Measurements from ENCODE around the gene PDE6B.
A peak's percentile ranks its signal among the peaks of the same experiment; 100 is the strongest.

The PDE6B gene

DNA sequence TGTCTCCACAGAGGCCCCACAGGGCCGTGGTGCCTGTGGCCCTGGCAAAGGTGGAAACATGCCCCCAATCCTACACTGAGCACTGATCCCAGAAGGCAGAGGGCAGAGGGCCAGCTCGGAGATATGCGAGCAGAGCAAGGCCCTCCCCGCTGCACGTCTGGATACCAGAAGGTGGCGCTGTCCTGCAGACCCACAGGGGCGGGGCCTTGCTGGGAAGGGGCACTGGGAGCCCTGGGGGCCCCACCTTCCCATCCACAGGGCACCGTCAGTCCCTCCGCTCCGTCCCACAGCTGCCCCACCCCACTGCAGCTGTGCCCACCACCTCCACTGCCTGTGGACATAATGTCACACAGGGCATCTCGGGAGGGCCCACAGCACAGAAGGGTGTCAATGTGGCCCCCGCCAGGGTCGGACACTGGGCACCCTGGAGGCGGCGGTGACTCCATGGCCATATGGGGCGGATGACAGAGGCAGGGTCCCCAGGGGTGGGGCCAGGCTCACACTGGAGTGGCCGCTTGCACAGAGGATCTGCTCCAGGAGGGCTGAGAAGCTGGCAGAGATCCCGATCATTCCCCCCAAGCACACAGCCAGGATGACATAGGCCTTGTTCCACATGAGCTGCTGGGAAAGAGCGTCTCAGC lies 58.7 kb downstream of the PDE6B start:
- peak overlapping the region; percentile 44 for H3K4me2 ChIP-seq
- H3K36me3 ChIP-seq, result no peaks in the 10 kb centered on the region
- H4K20me1 ChIP-seq, result no peaks in the 10 kb centered on the region
- no peak overlapping the region for H3K4me3 ChIP-seq
- no peak overlapping the region for H3K9ac ChIP-seq
- TF ChIP-seq Cebpa-rat (IDR thresholded peaks at IDR 0.05), result no peak
- peak overlapping the region; percentile 39; the same call in 1 of the 2 replicates for H3K27ac ChIP-seq
- no peaks in the 10 kb centered on the region for H3K9me3 ChIP-seq
- no peaks in the 10 kb centered on the region for H3K27me3 ChIP-seq
- H3K4me1 ChIP-seq, result peaks cover 33% of the 10 kb centered on the region

DNA sequence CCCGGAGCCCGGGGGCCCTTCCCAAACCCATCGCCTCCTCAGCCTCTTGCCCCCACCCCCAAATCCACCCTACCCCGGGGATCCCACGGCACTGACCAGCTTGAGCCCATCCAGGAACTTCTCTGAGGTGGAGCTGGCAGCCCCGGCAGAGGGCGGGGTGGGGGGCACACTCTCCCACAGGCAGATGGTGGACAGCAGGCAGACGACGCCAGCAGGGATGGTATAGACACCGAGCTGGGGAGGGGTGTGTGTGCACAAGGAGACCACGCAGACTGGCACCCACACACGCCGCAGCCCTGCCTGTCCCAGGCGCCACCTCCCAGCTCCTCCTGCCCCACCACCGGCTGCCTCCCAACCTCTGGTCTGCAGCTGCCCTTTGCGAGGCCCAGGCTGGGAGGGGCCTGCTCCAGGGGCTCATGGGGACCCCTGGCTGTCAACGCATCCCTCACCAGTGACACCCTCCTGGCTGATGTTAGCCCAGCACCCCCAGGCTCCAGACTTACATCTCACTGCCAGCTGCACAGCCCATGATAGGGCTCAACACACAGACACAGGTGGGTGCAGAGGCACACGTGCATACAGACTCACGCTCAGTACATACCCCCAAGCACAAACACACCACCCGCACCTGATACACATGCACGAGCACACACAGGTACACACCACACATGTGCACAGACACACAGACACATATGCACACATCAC lies 59.4 kb downstream of the PDE6B start:
- Histone ChIP-seq H3K4me2 (no peak overlapping the region), H3K27ac (no peak overlapping the region), H3K4me3 (no peak overlapping the region), H3K9ac (no peak overlapping the region), H3K27me3 (no peaks in the 10 kb centered on the region), H3K4me1 (peaks cover 39% of the 10 kb centered on the region), H3K9me3 (no peaks in the 10 kb centered on the region), H3K36me3 (no peaks in the 10 kb centered on the region), H4K20me1 (no peaks in the 10 kb centered on the region)
- TF ChIP-seq Cebpa-rat (IDR thresholded peaks at IDR 0.05), result no peak

DNA sequence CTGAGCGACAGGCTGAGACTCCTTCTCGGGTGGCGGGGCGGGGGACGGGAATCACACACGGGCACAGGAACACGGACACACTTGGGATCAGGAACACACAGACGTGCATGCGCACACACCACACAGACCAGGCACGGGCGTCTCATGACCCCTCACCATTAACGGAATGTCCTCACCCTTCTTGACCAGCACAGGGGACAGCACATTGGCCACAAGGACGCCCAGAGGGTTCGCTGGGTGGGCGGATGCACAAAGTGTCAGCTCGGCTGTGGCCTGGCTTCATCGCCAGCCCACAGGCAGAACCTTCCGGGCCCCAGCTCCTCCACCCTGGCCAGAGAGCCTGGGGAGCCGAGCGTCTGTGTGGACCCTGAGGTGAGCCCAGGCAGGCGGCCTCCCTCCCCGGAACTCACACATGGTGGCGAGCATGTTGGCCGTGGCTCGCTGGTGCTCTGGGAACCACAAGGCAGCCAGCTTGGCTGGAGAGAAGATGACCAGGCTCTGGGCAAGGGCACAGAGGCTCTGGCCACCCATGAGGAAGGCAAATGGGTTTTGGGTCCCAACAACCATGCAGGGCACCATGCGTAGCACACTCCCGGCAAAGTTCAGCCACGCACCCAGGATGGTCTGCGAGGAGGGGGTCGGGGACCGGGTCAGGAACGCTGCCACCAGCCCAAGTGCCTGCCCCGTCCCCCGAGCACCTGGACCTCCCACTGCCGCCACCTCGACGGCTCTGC lies 60.5 kb downstream of the PDE6B start:
- Histone ChIP-seq H3K9ac (no peak overlapping the region), H3K27ac (no peak overlapping the region), H3K4me2 (no peak overlapping the region), H3K4me1 (peaks cover 32% of the 10 kb centered on the region), H3K9me3 (no peaks in the 10 kb centered on the region), H3K27me3 (no peaks in the 10 kb centered on the region), H3K36me3 (no peaks in the 10 kb centered on the region), H3K4me3 (no peak overlapping the region), H4K20me1 (no peaks in the 10 kb centered on the region)
- TF ChIP-seq Cebpa-rat (IDR thresholded peaks at IDR 0.05), result no peak

DNA sequence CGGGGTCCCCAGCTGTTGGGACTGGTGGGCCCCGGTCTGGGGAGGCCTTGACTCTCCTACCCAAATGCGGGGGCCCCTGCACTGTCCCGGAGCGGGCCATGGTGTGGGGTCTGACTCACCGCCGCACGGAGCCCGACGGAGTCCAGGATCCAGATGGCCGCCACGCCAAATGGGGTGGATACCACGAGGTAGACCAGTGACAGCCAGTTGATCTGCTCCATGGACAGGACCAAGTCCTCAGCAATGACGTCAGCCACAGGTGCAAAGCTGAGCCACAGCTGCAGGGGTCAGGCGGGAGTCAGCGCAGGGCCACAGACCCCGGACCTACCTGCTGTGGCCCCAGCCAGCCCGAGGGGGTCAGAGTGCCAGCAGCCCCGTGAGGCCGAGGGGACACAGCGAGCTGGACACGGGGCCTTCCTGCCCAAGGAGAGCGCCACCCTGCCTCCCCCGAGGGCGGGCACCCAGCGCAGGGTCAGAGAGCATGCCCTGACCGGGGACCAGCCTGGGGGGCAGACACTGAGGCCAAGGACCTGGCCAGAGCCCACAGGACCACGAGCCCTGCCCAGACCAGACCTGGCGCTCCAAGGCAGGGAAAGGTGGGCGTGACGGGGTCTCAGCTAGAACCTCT lies 61.2 kb downstream of the PDE6B start:
- H3K4me1 ChIP-seq, result peaks cover 28% of the 10 kb centered on the region

DNA sequence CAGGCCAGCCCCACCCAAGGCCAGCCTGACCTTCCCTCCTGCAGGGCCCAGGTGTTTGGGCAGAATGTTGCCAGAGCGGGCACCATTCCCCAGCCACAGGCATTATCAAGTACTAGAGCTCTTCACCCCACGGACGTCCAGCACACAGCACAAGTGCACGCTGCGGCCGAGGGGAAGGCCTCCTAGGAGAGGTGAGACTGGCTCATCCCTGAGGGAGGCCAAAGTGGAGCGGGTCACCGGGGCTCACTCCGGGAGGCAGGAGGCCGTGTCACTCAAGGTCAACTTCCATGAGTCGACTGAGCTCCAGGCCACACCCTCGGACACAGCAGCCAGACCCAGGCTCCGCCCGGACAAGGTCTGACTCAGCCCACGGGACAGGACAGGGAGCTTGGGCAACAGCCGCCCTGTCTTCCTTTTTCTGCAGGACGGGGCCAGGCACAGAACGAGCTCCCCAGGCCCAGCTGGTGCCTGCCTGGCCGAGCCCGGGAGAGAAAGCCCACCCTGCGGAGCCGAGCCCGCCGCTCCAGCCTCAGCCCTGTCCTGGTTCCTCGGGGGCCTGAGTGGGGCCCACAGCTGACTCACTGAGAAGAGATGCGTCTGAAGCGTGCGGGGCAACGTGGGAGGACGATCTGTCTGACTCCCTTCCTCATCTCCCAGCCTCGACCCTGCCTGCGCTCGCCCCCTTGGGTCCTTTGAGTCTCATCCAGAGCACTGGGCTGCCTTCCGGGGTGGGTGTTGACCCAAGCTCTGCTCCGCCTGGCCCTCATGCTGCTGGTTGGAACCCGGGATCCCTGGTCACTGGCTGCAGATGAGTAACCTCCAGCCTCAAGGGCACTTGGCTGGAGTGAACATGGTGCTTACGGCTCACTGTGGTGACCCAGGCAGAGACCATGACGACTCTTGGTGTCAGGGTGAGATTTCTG lies 61.9 kb downstream of the PDE6B start:
- H3K4me2 ChIP-seq, result no peak overlapping the region
- H3K9me3 ChIP-seq, result no peaks in the 10 kb centered on the region
- H3K9ac ChIP-seq, result no peak overlapping the region
- H4K20me1 ChIP-seq, result no peaks in the 10 kb centered on the region
- H3K4me1 ChIP-seq, result peaks cover 31% of the 10 kb centered on the region
- H3K4me3 ChIP-seq, result no peak overlapping the region
- H3K27me3 ChIP-seq, result no peaks in the 10 kb centered on the region
- no peaks in the 10 kb centered on the region for H3K36me3 ChIP-seq
- TF ChIP-seq Cebpa-rat (IDR thresholded peaks at IDR 0.05), result no peak
- H3K27ac ChIP-seq, result no peak overlapping the region

More for the DNA sequence above, 61.2 kb downstream of the PDE6B start:
- Histone ChIP-seq H3K4me3 (no peak overlapping the region), H3K36me3 (no peaks in the 10 kb centered on the region), H3K9me3 (no peaks in the 10 kb centered on the region), H3K4me2 (no peak overlapping the region), H4K20me1 (no peaks in the 10 kb centered on the region), H3K27me3 (no peaks in the 10 kb centered on the region), H3K9ac (no peak overlapping the region), H3K27ac (no peak overlapping the region)
- TF ChIP-seq Cebpa-rat (IDR thresholded peaks at IDR 0.05), result no peak

DNA sequence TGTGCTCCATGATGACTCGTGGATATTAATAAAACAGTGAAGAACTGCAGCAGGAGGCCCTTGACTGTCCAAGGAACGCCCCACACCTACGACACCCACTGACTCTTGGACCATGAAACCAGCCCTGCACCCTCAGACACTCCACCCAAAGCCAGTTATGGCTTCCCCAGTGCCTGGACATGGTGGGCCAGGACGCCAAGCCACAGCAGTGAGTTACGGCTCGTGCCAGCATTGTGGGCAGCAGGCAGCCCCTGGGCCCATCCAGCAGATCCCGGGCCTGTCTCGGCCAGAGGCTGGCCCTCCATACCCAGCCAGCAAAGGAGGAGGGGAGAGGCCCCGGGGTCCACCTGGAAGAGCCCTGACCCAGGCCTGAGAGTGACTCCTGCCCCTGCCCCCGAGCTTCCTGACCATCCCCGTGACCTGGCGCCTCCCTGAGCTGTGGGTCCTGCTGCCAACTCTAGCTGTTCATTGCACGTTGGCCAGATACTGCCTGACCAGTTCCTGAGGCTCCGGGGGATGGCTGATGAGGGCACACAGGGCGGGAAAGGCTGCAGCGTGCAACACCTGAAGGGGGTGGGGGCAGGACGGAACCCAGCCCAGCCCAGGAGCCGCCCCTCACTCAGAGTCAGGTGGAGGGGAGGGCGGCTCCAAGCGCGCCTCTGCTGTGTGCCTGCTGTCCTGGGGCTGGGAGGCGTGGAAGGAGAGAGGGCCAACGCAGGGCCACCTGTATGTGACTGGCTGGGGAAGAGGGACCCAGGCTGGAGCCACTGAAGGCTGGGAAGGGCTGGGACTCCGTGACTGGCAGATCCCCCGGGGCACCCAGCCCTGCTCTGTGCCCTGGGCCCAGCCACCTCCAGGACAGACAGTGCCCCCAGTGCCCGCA lies 62.8 kb downstream of the PDE6B start:
- H3K27ac ChIP-seq, result no peak overlapping the region
- TF ChIP-seq Cebpa-rat (IDR thresholded peaks at IDR 0.05), result no peak
- no peaks in the 10 kb centered on the region for H4K20me1 ChIP-seq
- H3K4me3 ChIP-seq, result no peak overlapping the region
- H3K9me3 ChIP-seq, result no peaks in the 10 kb centered on the region
- H3K9ac ChIP-seq, result no peak overlapping the region
- H3K4me1 ChIP-seq, result peaks cover 29% of the 10 kb centered on the region
- no peak overlapping the region for H3K4me2 ChIP-seq
- no peaks in the 10 kb centered on the region for H3K36me3 ChIP-seq
- H3K27me3 ChIP-seq, result no peaks in the 10 kb centered on the region

DNA sequence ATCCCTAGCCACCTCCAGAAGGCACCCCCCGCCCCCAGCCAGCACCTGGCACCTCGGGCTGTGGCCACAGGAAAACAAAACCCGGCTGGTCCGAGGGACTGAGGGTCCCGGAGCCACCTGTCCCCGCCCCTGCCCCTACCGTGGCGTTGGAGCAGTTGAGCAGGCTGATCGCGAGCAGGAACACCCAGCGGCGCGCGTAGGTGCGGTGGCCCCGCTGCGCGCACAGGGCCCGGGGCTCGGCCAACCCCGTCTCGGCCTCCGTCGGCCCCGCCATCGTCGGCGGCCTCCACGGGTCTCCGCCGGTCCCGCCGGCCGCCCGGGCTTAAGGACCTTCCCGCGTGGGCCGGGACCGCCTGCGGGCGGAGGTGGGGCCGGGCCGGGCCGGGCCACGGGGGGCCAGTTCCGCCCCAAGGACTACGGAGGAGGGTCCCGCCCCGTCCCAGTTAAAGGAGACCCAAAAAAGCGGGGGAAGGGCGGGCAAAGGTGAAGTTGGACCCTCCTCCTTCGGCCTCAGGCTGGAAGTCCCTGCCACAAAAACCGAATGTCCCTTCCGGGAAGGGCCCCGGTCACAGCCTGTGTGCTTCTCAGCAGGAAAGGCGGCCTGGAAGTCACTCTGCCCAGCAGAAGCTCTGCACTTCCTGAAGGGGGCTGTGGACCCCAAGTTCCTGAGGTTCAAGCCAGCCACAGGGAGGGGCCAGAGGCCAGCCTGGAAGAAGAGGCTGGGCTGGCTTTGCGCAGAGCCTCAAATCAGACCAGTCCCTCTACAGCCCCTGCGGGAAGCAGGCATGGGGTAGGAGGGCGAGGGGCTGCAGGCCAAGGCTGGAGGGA lies 63.7 kb downstream of the PDE6B start, which contains the start of gene SLC49A3:
Gene SLC49A3, minus strand, starts transcription at position 298 of the 828 bp plus-strand sequence. Its CDS starts 24 bp downstream, at position 274.
- Histone ChIP-seq H3K27ac (no peak within 1 kb of the TSS), H4K20me1 (no peaks in the 10 kb centered on the region), H3K36me3 (no peaks in the 10 kb centered on the region), H3K9me3 (no peaks in the 10 kb centered on the region), H3K4me2 (no peak within 1 kb of the TSS), H3K4me1 (peaks cover 21% of the 10 kb centered on the region), H3K27me3 (no peaks in the 10 kb centered on the region), H3K4me3 (no peak within 1 kb of the TSS), H3K9ac (no peak within 1 kb of the TSS)
- no peak for TF ChIP-seq Cebpa-rat (IDR thresholded peaks at IDR 0.05)

DNA sequence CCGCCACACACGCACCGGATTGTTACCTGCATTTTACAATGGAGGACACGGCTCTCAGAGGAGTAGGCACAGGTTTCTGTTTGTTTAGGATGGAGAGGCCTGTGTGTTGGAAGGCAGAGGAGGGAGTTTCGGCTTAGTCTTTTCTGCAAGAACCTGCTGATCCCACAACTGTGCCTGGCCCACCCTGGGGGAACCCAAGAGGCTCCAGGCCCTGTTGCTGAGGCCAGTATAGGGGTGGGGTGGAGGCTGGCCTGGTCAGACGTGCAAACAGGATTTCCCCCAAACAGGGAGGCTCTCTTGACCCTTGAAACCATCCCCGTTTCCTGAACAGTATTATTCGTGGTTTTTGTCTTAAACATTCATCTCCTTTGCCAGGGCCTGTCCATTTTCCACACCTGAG lies 64.3 kb downstream of the PDE6B start:
- Histone ChIP-seq H3K4me2 (no peak overlapping the region), H3K9ac (no peak overlapping the region), H3K4me3 (no peak overlapping the region), H3K9me3 (no peaks in the 10 kb centered on the region), H3K4me1 (peaks cover 19% of the 10 kb centered on the region; the same call in 1 of the 2 replicates), H3K27me3 (no peaks in the 10 kb centered on the region), H3K36me3 (no peaks in the 10 kb centered on the region), H3K27ac (no peak overlapping the region), H4K20me1 (no peaks in the 10 kb centered on the region)
- no peak for TF ChIP-seq Cebpa-rat (IDR thresholded peaks at IDR 0.05)
